GM23338 (cell line): ENCODE measurements around the gene CRY1. TPM values are rescaled to one million over a fixed set of nuclear protein-coding genes. Genes with fewer than 3 reads are reported as not detected.

Source experiments
- ATAC-seq: fragments of 200-7000 bp; cut with Tn5 transposase; 3 replicates; pipeline ENCODE4 v1.9.1; 2020
- DNase-seq: peaks from one replicate; pipeline ENCODE4 v3.0.0-alpha.2; 2015; ENCODE audit warnings: low spot score
- H2AFZ ChIP-seq: fragments of 200-600 bp; sonication (generic); 2 replicates; pipeline ENCODE4 v1.8.0; 2016; ENCODE audit warnings: antibody characterized with exemption, mild to moderate bottlenecking, moderate library complexity
- H3F3A ChIP-seq: fragments of 200-600 bp; sonication (generic); replicated peaks from 2 replicates; pipeline ENCODE4 v1.8.0; 2017; ENCODE audit warnings: antibody characterized with exemption, mixed run types, low read depth
- H3K27ac ChIP-seq: fragments of 200-600 bp; sonication (generic); 2 replicates; pipeline ENCODE4 v1.6.1; 2016; ENCODE audit warnings: low read depth
- H3K27me3 ChIP-seq: fragments of 200-600 bp; sonication (generic); 2 replicates; pipeline ENCODE4 v1.8.0; 2016; ENCODE audit warnings: mild to moderate bottlenecking, mixed run types, moderate library complexity; ENCODE audit not compliant: insufficient read depth
- H3K36me3 ChIP-seq: fragments of 200-600 bp; sonication (generic); 2 replicates; pipeline ENCODE4 v1.8.0; 2016; ENCODE audit warnings: mild to moderate bottlenecking; ENCODE audit not compliant: insufficient read depth
- H3K4me1 ChIP-seq: fragments of 200-600 bp; sonication (generic); 2 replicates; pipeline ENCODE4 v1.8.0; 2016; ENCODE audit warnings: mild to moderate bottlenecking, moderate library complexity; ENCODE audit not compliant: insufficient read depth
- H3K4me2 ChIP-seq: fragments of 200-600 bp; sonication (generic); 2 replicates; pipeline ENCODE4 v1.7.1; 2017; ENCODE audit warnings: mixed run types
- H3K4me3 ChIP-seq: fragments of 200-600 bp; sonication (generic); 2 replicates; pipeline ENCODE4 v1.6.1; 2016; ENCODE audit warnings: mixed run types
- H3K79me2 ChIP-seq: fragments of 200-600 bp; sonication (generic); replicated peaks from 2 replicates; pipeline ENCODE4 v1.8.0; 2017; ENCODE audit warnings: mild to moderate bottlenecking; ENCODE audit not compliant: insufficient read depth
- H3K9me2 ChIP-seq: fragments of 200-600 bp; sonication (generic); 2 replicates; pipeline ENCODE4 v1.8.0; 2017; ENCODE audit not compliant: insufficient read depth
- H4K20me1 ChIP-seq: fragments of 200-600 bp; sonication (generic); replicated peaks from 2 replicates; pipeline ENCODE4 v1.8.0; 2017; ENCODE audit warnings: mild to moderate bottlenecking; ENCODE audit not compliant: insufficient read depth
- H3K27ac Mint-ChIP-seq: 2 replicates; pipeline ENCODE4 v1.8.0; 2020; ENCODE audit warnings: inconsistent platforms, mild to moderate bottlenecking, moderate library complexity, mixed read lengths
- H3K27me3 Mint-ChIP-seq: 3 replicates; pipeline ENCODE4 v1.8.0; 2022; ENCODE audit warnings: low read depth, mild to moderate bottlenecking, moderate library complexity, mixed read lengths, inconsistent platforms; ENCODE audit not compliant: insufficient read depth, poor library complexity
- H3K36me3 Mint-ChIP-seq: 3 replicates; pipeline ENCODE4 v1.8.0; 2021; ENCODE audit warnings: low read depth, mild to moderate bottlenecking, inconsistent platforms, moderate library complexity, mixed read lengths
- H3K4me1 Mint-ChIP-seq: 3 replicates; pipeline ENCODE4 v1.8.0; 2020; ENCODE audit warnings: mild to moderate bottlenecking, inconsistent platforms, mixed read lengths
- H3K4me3 Mint-ChIP-seq: 3 replicates; pipeline ENCODE4 v1.8.0; 2021; ENCODE audit warnings: moderate library complexity, mild to moderate bottlenecking, inconsistent platforms, mixed read lengths
- H3K9me3 Mint-ChIP-seq: 3 replicates; pipeline ENCODE4 v1.8.0; 2020; ENCODE audit warnings: moderate library complexity, mild to moderate bottlenecking, inconsistent platforms, mixed read lengths
- CTCF ChIP-seq, 2 experiments: fragments of 200-600 bp in 1 of 2; sonication (generic) in 1 of 2; conservative IDR thresholded peaks; 2 replicates each; pipeline versions ENCODE4 v1.5.1 to v1.6.1; 2016 to 2017; ENCODE audit warnings: antibody characterized with exemption in 2 of 2, low read depth in 2 of 2, mild to moderate bottlenecking in 2 of 2, moderate library complexity in 1 of 2
- ETS1 ChIP-seq: IDR thresholded peaks from 2 replicates; pipeline ENCODE4 v1.6.1; 2016; ENCODE audit warnings: antibody characterized with exemption
- EZH2phosphoT487 ChIP-seq: fragments of 200-600 bp; sonication (generic); IDR thresholded peaks from one replicate; pipeline ENCODE4 v1.8.1; 2018; ENCODE audit warnings: antibody characterized with exemption; ENCODE audit not compliant: unreplicated experiment
- POLR2AphosphoS5 ChIP-seq: IDR thresholded peaks from 2 replicates; pipeline ENCODE4 v1.6.1; 2016; ENCODE audit warnings: antibody characterized with exemption, low read depth
- REST ChIP-seq: IDR thresholded peaks from one replicate; pipeline ENCODE4 v1.6.1; 2018; ENCODE audit warnings: antibody characterized with exemption; ENCODE audit not compliant: unreplicated experiment
- STAT1 ChIP-seq: IDR thresholded peaks from one replicate; pipeline ENCODE4 v1.6.1; 2016; ENCODE audit warnings: antibody characterized with exemption; ENCODE audit not compliant: unreplicated experiment
- ZNF462 ChIP-seq: fragments of 250-450 bp; sonication (Bioruptor Pico); IDR thresholded peaks from 2 replicates; pipeline ENCODE4 v1.5.0; 2020; ENCODE audit warnings: mild to moderate bottlenecking, moderate library complexity
- polyA plus RNA-seq: library from polyadenylated mRNA; unstranded; fragments of >200 nt; fragmentation: Nextera tagmentation; extraction: Ambion mirVana; gene quantifications from 2 replicates; pipeline ENCODE4 v1.2.1, GENCODE V29; 2016
- total RNA-seq: library from RNA; depleted of rRNA; stranded (reverse); fragments of >200 nt; shearing (Covaris generic); gene quantifications from 2 replicates; pipeline ENCODE4 v1.2.3, GENCODE V29; 2014

The CRY1 gene
- total and polyA plus RNA-seq, 2 experiments from 2014 or later = 27.7 to 28.2 TPM

- Histone ChIP-seq H3K79me2 (no peaks in the 10 kb centered on the region), H3K9me2 (no peaks in the 10 kb centered on the region), H3K4me2 (no peak overlapping the region), H3K27ac (no peak overlapping the region), H3K36me3 (no peaks in the 10 kb centered on the region), H3F3A (no peaks in the 10 kb centered on the region), H3K4me1 (no peaks in the 10 kb centered on the region), H3K4me3 (no peak overlapping the region), H3K27me3 (no peaks in the 10 kb centered on the region), H4K20me1 (no peaks in the 10 kb centered on the region), H2AFZ (no peak overlapping the region)
- no peaks in the 10 kb centered on the region for H3K9me3 Mint-ChIP-seq
- TF ChIP-seq STAT1 = no peak
- no peak for TF ChIP-seq REST
- no peak for DNase-seq
- H3K4me1 Mint-ChIP-seq = peaks cover 26% of the 10 kb centered on the region
- no peaks in the 10 kb centered on the region for H3K36me3 Mint-ChIP-seq
- no peak overlapping the region; the same call in 2 of the 3 replicates for H3K4me3 Mint-ChIP-seq
- ATAC-seq = no peak
- H3K27me3 Mint-ChIP-seq = no peaks in the 10 kb centered on the region
- H3K27ac Mint-ChIP-seq = no peak overlapping the region
Measured at GRCh38 chr12:107103097-107103496, 9.7 kb upstream of the CRY1 start.

- no peak overlapping the region for H3K27ac ChIP-seq
- ATAC-seq = no peak
- Mint-ChIP-seq H3K4me1 (peaks cover 26% of the 10 kb centered on the region), H3K27ac (no peak overlapping the region), H3K4me3 (no peak overlapping the region), H3K36me3 (peaks cover 1% of the 10 kb centered on the region; the same call in 1 of the 3 replicates), H3K9me3 (peaks cover 8% of the 10 kb centered on the region), H3K27me3 (peaks cover 4% of the 10 kb centered on the region)
- H3K4me3 ChIP-seq = no peak overlapping the region
- no peak overlapping the region for H3K4me2 ChIP-seq
- no peaks in the 10 kb centered on the region for H3K4me1 ChIP-seq
- no peaks in the 10 kb centered on the region for H3K79me2 ChIP-seq
- no peaks in the 10 kb centered on the region for H3K36me3 ChIP-seq
- no peaks in the 10 kb centered on the region for H3K9me2 ChIP-seq
- no peaks in the 10 kb centered on the region for H3K27me3 ChIP-seq
- DNase-seq = no peak
- no peaks in the 10 kb centered on the region for H3F3A ChIP-seq
- H2AFZ ChIP-seq = no peak overlapping the region
- no peaks in the 10 kb centered on the region for H4K20me1 ChIP-seq
- TF ChIP-seq CTCF (conservative IDR thresholded peaks at IDR 0.05; ENCODE audit: low read depth in 2 of 2) = no peak
- no peak for TF ChIP-seq ETS1
- TF ChIP-seq EZH2phosphoT487 = no peak
- no peak for TF ChIP-seq ZNF462 (CRISPR knock-in tag)
- no peak for TF ChIP-seq POLR2AphosphoS5
Measured at GRCh38 chr12:107102294-107102693, 8.9 kb upstream of the CRY1 start.
